ENCODE data around the gene SIRT5.

The SIRT5 gene

DNA sequence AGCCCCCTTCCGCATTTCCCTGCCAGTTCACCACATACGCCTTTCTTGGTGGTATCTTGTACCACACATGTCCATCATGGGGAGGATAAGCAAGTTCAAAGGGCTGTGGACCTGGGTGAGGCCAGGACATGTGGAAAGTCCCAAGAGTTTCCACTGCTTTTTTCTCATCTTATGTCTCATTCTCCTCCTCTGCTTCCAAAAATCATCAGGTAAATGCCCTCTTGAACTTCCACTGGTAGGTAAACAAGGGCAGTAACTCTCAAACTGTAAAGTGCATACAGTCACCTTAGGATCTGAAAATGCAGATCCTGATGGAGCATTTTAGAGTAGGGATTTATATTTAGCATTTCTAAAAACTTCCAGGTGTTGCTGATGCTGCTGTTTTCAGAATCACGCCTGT lies 7.9 kb upstream of the SIRT5 start:
- no peak for DNase-seq (ENCODE audit: low read depth, low spot score)
- in situ Hi-C loops (cut with HindIII; ENCODE audit: low sequenced_read_pairs): no loop called here
- H3K4me3 ChIP-seq (ENCODE audit: low read depth, low read length): no peak overlapping the region
- no peak for TF ChIP-seq CTCF (IDR thresholded peaks at IDR 0.05; ENCODE audit: low read depth, low read length)

GRCh38 chr6:13568970-13569369 lies 5.4 kb upstream of the SIRT5 start:
- no peak overlapping the region for H3K4me3 ChIP-seq (ENCODE audit: low read depth, low read length)
- no peak for DNase-seq (ENCODE audit: low read depth, low spot score)
- in situ Hi-C loops (cut with HindIII; ENCODE audit: low sequenced_read_pairs): no loop called here
- no peak for TF ChIP-seq CTCF (IDR thresholded peaks at IDR 0.05; ENCODE audit: low read depth, low read length)

DNA sequence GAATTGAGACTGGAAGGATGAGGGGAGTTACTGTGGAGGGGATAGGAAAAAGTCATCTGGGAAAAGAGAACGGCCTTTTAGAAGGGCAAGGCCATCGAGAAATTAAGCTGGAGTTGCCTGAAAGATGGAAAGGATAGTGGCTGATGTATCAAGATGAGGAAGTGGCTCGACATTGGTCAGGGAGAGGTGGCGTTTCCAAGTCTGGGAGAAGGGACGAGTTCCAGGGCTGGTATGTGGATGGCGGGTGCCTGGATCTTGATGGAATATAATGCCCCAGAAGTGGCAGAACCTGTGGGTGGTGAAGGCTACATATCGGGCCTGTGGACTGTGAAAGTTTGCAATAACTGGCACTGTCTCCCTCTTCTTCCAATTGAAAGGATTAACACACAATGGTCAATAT lies 2.2 kb upstream of the SIRT5 start:
- TF ChIP-seq CTCF (IDR thresholded peaks at IDR 0.05; ENCODE audit: low read depth, low read length): no peak
- in situ Hi-C loops (cut with HindIII; ENCODE audit: low sequenced_read_pairs): no loop called here
- no peak for DNase-seq (ENCODE audit: low read depth, low spot score)
- no peak overlapping the region for H3K4me3 ChIP-seq (ENCODE audit: low read depth, low read length)

- H3K4me3 ChIP-seq (ENCODE audit: low read depth, low read length): peak overlapping the region; percentile 81
- in situ Hi-C loops (cut with HindIII; ENCODE audit: low sequenced_read_pairs): no loop called here
- DNase-seq (ENCODE audit: low read depth, low spot score): no peak
- no peak for TF ChIP-seq CTCF (IDR thresholded peaks at IDR 0.05; ENCODE audit: low read depth, low read length)
These were observed 1.3 kb upstream of the SIRT5 start for GRCh38 chr6:13572951-13573654.

DNA sequence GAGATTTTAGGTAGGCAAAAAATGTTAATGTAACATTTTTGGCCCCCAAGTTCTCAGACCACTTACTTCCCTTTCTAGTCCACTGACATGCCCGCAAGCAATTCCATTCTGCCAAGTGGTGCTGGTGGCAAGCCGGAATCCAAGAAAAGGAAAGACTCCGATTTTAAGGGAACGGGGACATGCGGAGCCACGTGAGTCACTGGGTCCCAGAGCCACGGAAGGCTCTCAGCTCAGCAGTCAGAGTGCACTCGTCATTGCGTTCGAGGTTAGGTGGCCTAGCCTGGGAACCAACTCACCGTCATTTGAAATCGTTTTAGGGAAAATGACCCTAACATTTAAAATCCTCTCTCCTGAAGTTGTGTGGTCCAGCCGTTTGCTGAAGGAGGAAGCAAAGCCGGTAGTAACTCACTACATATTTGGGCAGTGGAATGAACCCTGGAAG lies 711 bp upstream of the SIRT5 start:
- in situ Hi-C loops (cut with HindIII; ENCODE audit: low sequenced_read_pairs): no loop called here
- peak overlapping the region; percentile 81 for H3K4me3 ChIP-seq (ENCODE audit: low read depth, low read length)
- TF ChIP-seq CTCF (IDR thresholded peaks at IDR 0.05; ENCODE audit: low read depth, low read length): no peak
- peak; percentile 30 for DNase-seq (ENCODE audit: low read depth, low spot score)

DNA sequence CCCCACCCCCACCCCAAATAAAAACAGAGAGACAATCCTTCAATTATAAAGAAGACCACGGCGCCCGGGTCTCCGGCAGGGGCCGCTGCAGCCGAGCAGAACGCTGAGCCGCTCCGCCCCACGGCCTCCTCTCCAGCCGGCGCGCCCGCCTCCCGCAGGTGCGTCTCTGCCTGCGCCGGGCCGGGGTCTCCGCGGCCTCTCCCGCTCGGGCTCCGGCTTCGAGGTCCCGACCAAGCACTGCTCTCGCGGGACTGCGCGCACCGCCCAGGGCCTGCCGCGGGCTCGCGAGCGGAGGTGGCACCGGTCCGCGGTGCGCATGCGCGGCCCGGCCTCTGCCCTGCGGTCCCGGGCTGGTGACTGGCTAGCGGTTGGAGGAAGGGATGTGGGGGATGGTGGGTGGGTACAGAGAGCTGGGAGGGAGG lies 241 bp upstream of the SIRT5 start:
- in situ Hi-C loops (cut with HindIII; ENCODE audit: low sequenced_read_pairs): no loop called here
- peak; percentile 92 for DNase-seq (ENCODE audit: low read depth, low spot score)
- peak; percentile 53 for TF ChIP-seq CTCF (IDR thresholded peaks at IDR 0.05; ENCODE audit: low read depth, low read length)
- H3K4me3 ChIP-seq (ENCODE audit: low read depth, low read length): peak overlapping the region; percentile 81

Data from astrocyte of the spinal cord (primary cell).